ENCODE data around the gene TMEM250. TPM values are rescaled to one million over a fixed set of nuclear protein-coding genes. Genes with fewer than 3 reads are reported as not detected.
"Not testable (repeated sequence)": the region's sequence is repeated elsewhere in the genome, so short reads cannot be mapped to it uniquely, and the experiment has no call there.

The TMEM250 gene
- total RNA-seq, 2 donors from 2014 or later = 20.3 to 29.3 TPM

DNA sequence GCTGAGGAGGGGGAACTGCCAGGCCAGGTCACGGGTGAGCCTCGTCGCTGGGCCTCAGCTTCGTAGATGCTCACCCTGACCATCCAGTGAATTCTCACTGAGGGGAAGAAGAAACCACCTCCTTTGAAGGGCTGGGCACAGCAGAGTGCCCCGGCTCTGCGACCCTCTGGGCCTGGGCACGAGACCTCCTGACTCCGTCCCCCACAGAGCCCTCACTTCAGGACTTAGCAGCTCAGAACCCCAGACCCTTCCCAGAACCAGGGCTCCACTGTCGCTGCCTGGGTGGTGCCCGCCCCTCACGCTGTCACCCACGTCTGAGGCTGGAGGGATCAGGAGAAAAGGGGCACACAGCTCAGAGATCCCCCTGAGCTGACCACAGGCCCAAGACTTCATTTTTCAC, 34.3 kb upstream of the TMEM250 start:
- Histone ChIP-seq H3K36me3 (no peaks in the 10 kb centered on the region), H3K27me3 (no peaks in the 10 kb centered on the region), H3K4me1 (no peaks in the 10 kb centered on the region), H3K9me3 (no peaks in the 10 kb centered on the region), H3K4me3 (no peak overlapping the region), H3K27ac (no peak overlapping the region)
- DNase-seq (ENCODE audit: low spot score) = no peak
- TF ChIP-seq, protein P1, sequence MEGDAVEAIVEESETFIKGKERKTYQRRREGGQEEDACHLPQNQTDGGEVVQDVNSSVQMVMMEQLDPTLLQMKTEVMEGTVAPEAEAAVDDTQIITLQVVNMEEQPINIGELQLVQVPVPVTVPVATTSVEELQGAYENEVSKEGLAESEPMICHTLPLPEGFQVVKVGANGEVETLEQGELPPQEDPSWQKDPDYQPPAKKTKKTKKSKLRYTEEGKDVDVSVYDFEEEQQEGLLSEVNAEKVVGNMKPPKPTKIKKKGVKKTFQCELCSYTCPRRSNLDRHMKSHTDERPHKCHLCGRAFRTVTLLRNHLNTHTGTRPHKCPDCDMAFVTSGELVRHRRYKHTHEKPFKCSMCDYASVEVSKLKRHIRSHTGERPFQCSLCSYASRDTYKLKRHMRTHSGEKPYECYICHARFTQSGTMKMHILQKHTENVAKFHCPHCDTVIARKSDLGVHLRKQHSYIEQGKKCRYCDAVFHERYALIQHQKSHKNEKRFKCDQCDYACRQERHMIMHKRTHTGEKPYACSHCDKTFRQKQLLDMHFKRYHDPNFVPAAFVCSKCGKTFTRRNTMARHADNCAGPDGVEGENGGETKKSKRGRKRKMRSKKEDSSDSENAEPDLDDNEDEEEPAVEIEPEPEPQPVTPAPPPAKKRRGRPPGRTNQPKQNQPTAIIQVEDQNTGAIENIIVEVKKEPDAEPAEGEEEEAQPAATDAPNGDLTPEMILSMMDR (IDR thresholded peaks at IDR 0.05) = no peak

DNA sequence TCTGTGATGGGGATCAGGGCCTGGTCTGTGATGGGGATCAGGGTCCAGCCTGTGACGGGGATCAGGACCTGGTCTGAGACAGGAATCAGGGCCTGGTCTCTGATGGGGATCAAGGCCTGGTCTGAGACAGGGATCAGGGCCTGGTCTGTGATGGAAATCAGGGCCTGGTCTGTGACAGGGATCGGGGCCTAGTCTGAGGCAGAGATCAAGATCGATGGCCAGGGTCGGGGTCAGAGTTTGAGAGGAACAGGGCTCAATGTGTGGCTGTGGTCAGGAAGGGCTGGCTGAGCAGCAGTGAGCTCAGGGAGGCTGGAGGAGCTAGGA, 33.8 kb upstream of the TMEM250 start:
- TF ChIP-seq, protein P1 (IDR thresholded peaks at IDR 0.05) = no peak
- no peak overlapping the region for H3K4me3 ChIP-seq
- no peaks in the 10 kb centered on the region for H3K4me1 ChIP-seq
- DNase-seq (ENCODE audit: low spot score) = no peak
- no peaks in the 10 kb centered on the region for H3K36me3 ChIP-seq
- H3K9me3 ChIP-seq = no peaks in the 10 kb centered on the region
- H3K27ac ChIP-seq = no peak overlapping the region
- H3K27me3 ChIP-seq = no peaks in the 10 kb centered on the region

DNA sequence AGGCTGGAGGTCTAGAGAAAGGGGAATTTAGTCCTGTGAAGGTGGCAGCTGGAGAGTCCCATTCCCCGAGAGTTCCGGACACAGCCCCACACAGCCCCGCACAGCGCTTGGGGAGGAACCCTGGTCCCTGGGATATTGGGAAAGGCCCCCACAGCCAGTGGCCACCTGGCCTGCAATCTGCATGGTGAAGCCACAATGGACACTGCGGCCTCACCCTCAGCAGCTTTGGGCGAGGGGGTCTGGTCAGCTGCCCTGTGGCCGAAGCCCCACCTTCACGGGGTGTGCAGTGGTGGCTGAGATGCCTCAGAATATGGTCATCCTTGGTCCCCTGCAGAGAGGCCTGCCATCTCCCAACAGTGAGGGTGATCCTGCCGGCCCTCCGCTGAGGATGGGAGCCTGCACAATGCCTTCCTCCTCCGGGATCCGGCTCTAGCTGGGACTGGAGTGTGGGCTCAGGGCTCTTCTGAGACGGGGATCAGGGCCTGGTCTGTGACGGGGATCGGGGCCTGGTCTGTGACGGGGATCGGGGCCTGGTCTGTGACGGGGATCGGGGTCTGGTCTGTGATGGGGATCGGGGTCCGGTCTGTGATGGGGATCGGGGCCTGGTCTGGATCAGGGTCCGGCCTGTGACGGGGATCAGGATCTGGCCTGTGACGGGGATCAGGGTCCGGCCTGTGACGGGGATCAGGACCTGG, 33.3 kb upstream of the TMEM250 start:
- Histone ChIP-seq H3K27me3 (no peaks in the 10 kb centered on the region), H3K4me1 (no peaks in the 10 kb centered on the region), H3K36me3 (no peaks in the 10 kb centered on the region), H3K9me3 (no peaks in the 10 kb centered on the region), H3K27ac (no peak overlapping the region), H3K4me3 (no peak overlapping the region)
- TF ChIP-seq, protein P1 (IDR thresholded peaks at IDR 0.05) = no peak
- no peak for DNase-seq (ENCODE audit: low spot score)

DNA sequence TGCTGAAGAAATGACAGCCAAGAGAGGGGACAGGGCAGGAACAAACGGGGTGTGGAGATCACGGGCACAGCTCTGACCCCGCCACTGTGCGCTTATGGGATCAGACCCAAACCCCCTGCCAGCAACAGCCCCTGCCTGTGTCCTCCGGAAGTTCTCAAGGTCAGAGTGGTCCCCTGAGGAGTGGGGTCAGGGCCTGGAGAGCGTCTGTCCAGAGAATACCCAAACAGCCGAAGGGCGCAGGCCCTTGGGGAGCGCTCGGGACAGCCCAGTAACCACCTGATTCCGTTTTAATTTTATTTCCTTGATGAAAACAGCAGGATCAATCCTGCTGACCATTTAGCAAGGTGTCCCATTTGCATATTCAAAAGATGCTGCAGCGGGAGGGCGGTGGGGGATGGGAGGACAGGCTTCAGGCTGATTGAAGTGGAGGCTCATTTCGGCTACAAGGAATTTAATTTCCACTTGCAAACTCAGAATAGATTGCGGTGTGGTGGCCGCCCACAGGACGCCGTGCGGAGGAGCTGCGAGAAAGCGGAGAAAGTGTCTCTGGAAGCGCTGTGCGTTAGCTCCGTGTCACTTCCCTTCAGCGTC, 32.6 kb upstream of the TMEM250 start:
- H3K36me3 ChIP-seq = no peaks in the 10 kb centered on the region
- TF ChIP-seq, protein P1 (IDR thresholded peaks at IDR 0.05) = no peak
- H3K27me3 ChIP-seq = no peaks in the 10 kb centered on the region
- DNase-seq (ENCODE audit: low spot score) = no peak
- no peaks in the 10 kb centered on the region for H3K4me1 ChIP-seq
- H3K27ac ChIP-seq = no peak overlapping the region
- H3K4me3 ChIP-seq = no peak overlapping the region
- no peaks in the 10 kb centered on the region for H3K9me3 ChIP-seq

DNA sequence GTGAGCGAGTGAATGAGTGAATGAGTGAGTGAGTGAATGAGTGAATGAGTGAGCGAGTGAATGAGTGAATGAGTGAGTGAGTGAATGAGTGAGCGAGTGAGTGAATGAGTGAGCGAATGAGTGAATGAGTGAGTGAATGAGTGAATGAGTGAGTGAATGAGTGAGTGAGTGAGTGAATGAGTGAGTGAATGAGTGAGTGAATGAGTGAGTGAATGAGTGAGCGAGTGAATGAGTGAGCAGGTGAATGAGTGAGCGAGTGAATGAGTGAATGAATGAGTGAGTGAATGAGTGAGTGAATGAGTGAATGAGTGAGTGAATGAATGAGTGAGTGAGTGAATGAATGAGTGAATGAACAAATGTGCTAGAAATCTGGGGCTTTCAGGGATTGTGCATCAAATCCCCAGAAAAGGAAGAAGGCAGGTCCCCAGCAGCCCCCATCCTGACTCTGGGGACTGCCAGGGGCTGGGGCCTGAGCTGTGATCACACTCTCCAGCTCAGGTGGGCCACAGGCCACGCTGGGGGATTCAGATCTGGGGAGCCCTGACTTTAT, 32.1 kb upstream of the TMEM250 start:
- not testable (repeated sequence) for DNase-seq (ENCODE audit: low spot score)

DNA sequence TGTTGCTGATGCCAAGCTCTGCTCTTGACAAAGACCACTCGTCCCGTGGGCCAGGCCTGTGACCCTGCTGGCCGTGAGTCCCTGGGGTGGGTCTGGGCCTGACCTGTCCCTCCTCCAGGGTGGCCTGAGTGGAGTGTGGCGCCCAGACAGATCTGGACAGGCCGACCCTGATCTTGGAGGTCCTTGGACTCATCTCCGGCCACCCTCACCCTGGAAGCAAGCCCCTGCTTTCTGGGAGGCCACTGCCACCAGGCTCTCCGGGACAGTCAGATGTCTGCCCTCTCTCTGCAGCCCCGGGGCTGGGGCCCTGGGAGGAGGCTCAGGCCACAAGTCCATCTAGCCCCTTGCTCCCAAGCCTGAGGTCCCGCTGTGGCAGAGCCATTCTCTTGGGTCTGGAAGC, 31.2 kb upstream of the TMEM250 start:
- Histone ChIP-seq H3K27ac (no peak overlapping the region), H3K4me1 (no peaks in the 10 kb centered on the region), H3K27me3 (no peaks in the 10 kb centered on the region), H3K9me3 (no peaks in the 10 kb centered on the region), H3K36me3 (no peaks in the 10 kb centered on the region), H3K4me3 (no peak overlapping the region)
- no peak for DNase-seq (ENCODE audit: low spot score)
- TF ChIP-seq, protein P1 (IDR thresholded peaks at IDR 0.05) = no peak

More for the DNA sequence above, 32.1 kb upstream of the TMEM250 start:
- H3K4me1 ChIP-seq, H3K36me3 ChIP-seq, H3K27me3 ChIP-seq, H3K4me3 ChIP-seq, H3K9me3 ChIP-seq, H3K27ac ChIP-seq: not testable (repeated sequence)
